A673 (cell line): ENCODE measurements around the gene SERPINA4. TPM values are rescaled to one million over a fixed set of nuclear protein-coding genes. Genes with fewer than 3 reads are reported as not detected.

Source experiments
- BruUV-seq: library from RNA; stranded (reverse); fragments of 400-500 nt; replicated peaks from 2 replicates; lab custom pipeline; 2021; lab: Mats Ljungman, UMichigan
- CTCF ChIA-PET: fragments of 300-600 bp; sonication (Branson Sonifier 250); formaldehyde crosslinking; loops from one replicate; lab custom pipeline; 2022; ENCODE audit warnings: antibody characterized with exemption; lab: Charles Lee
- POLR2A ChIA-PET: fragments of 300-600 bp; sonication (Branson Sonifier 250); formaldehyde crosslinking; loops from one replicate; lab custom pipeline; 2022; ENCODE audit warnings: antibody characterized with exemption; ENCODE audit not compliant: low non-redundant PET; lab: Charles Lee
- DNase-seq: peaks from one replicate; pipeline ENCODE4 v3.0.0-alpha.2; 2015; ENCODE audit warnings: low spot score
- H3K27ac ChIP-seq: fragments of 200-600 bp; sonication (generic); 2 replicates; pipeline ENCODE4 v1.5.1; 2016; ENCODE audit warnings: mixed run types, low read depth, mild to moderate bottlenecking, mixed read lengths, antibody characterized with exemption, low read length; ENCODE audit not compliant: poor library complexity, severe bottlenecking
- H3K27me3 ChIP-seq: fragments of 200-600 bp; sonication (generic); replicated peaks from 2 replicates; pipeline ENCODE4 v1.6.1; 2017; ENCODE audit warnings: mixed run types, low read depth, mild to moderate bottlenecking, mixed read lengths, antibody characterized with exemption, low read length; ENCODE audit not compliant: insufficient read depth, poor library complexity
- H3K36me3 ChIP-seq: fragments of 200-600 bp; sonication (generic); 2 replicates; pipeline ENCODE4 v1.6.1; 2016; ENCODE audit warnings: mixed run types, mild to moderate bottlenecking, mixed read lengths, antibody characterized with exemption, low read length; ENCODE audit not compliant: insufficient read depth, poor library complexity, severe bottlenecking
- H3K4me1 ChIP-seq: fragments of 200-600 bp; sonication (generic); 2 replicates; pipeline ENCODE4 v1.6.1; 2017; ENCODE audit warnings: mixed run types, mild to moderate bottlenecking, mixed read lengths, antibody characterized with exemption, low read length; ENCODE audit not compliant: insufficient read depth, poor library complexity, severe bottlenecking
- H3K4me3 ChIP-seq: fragments of 200-600 bp; sonication (generic); 2 replicates; pipeline ENCODE4 v1.5.1; 2016; ENCODE audit warnings: low read depth, mixed run types, mild to moderate bottlenecking, mixed read lengths, low read length; ENCODE audit not compliant: poor library complexity, severe bottlenecking
- H3K9me3 ChIP-seq: fragments of 200-600 bp; sonication (generic); 2 replicates; pipeline ENCODE4 v1.6.1; 2016; ENCODE audit warnings: mixed run types, low read depth, mild to moderate bottlenecking, mixed read lengths, antibody characterized with exemption, low read length; ENCODE audit not compliant: poor library complexity, severe bottlenecking
- EZH2 ChIP-seq: fragments of 200-600 bp; sonication (generic); IDR thresholded peaks from 2 replicates; pipeline ENCODE4 v1.6.1; 2017; ENCODE audit warnings: borderline replicate concordance, low read depth, mild to moderate bottlenecking, mixed read lengths, antibody characterized with exemption, low read length; ENCODE audit not compliant: poor library complexity, severe bottlenecking
- intact Hi-C: fragments of 100-400 bp; cut with micrococcal nuclease; formaldehyde crosslinking; loops from one replicate; pipeline ENCODE4 v1.10.0; 2022; ENCODE audit not compliant: unreplicated experiment
- total RNA-seq: library from RNA; stranded (reverse); gene quantifications from 2 replicates; pipeline ENCODE4 v1.2.3, GENCODE V29; 2021
- TF ChIP-seq, protein P1 (sequence below): fragments of 300-800, 200-600 bp; sonication (generic); conservative IDR thresholded peaks from 2 replicates; pipeline ENCODE4 v1.5.1; 2017; ENCODE audit warnings: low read depth, mild to moderate bottlenecking, antibody characterized with exemption, low read length, moderate library complexity, mixed read lengths

Gene SERPINA4
- total RNA-seq, 1 experiment from 2014 or later, result not detected

- H3K4me1 ChIP-seq, result no peaks in the 10 kb centered on the region
- H3K4me3 ChIP-seq, result no peak overlapping the region
- DNase-seq, result no peak
- H3K27ac ChIP-seq, result no peak overlapping the region
- BruUV-seq, result no TSS peak
- H3K9me3 ChIP-seq, result peaks cover 10% of the 10 kb centered on the region
- POLR2A ChIA-PET, result no interaction called here
- H3K36me3 ChIP-seq, result no peaks in the 10 kb centered on the region
- TF ChIP-seq EZH2, result no peak
- TF ChIP-seq, protein P1, sequence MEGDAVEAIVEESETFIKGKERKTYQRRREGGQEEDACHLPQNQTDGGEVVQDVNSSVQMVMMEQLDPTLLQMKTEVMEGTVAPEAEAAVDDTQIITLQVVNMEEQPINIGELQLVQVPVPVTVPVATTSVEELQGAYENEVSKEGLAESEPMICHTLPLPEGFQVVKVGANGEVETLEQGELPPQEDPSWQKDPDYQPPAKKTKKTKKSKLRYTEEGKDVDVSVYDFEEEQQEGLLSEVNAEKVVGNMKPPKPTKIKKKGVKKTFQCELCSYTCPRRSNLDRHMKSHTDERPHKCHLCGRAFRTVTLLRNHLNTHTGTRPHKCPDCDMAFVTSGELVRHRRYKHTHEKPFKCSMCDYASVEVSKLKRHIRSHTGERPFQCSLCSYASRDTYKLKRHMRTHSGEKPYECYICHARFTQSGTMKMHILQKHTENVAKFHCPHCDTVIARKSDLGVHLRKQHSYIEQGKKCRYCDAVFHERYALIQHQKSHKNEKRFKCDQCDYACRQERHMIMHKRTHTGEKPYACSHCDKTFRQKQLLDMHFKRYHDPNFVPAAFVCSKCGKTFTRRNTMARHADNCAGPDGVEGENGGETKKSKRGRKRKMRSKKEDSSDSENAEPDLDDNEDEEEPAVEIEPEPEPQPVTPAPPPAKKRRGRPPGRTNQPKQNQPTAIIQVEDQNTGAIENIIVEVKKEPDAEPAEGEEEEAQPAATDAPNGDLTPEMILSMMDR, result no peak
- CTCF ChIA-PET, result no interaction called here
- intact Hi-C loops, result no loop called here
- H3K27me3 ChIP-seq, result no peaks in the 10 kb centered on the region
Measured at GRCh38 chr14:94614802-94615201, 53.6 kb downstream of the SERPINA4 start.

DNA sequence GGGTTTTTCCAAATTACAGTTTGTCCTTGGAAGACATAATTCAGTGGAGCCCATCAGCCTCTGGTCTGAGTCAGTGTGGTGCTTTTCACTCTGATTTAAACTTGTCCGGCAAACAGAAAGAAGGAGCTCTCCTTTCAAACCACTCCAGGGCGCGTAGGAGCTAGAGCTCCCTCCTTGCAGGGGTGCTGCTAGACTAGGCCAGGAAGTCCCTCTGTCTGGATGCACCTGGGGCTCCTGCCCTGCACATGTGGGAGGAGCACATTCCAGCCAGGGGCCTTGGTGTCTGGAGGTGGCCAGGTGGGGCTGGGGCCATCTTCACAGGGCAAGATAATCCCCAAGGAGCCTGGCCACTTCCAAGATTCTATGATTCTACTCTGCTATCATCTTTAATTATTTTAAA lies 54.0 kb downstream of the SERPINA4 start:
- ChIA-PET CTCF (no interaction called here), POLR2A (no interaction called here)
- H3K36me3 ChIP-seq, result no peaks in the 10 kb centered on the region
- no peaks in the 10 kb centered on the region for H3K4me1 ChIP-seq
- no peak overlapping the region for H3K4me3 ChIP-seq
- no peak overlapping the region for H3K27ac ChIP-seq
- TF ChIP-seq EZH2, result no peak
- TF ChIP-seq, protein P1, result no peak
- BruUV-seq, result no TSS peak
- no peaks in the 10 kb centered on the region for H3K27me3 ChIP-seq
- H3K9me3 ChIP-seq, result peaks cover 10% of the 10 kb centered on the region
- intact Hi-C loops, result no loop called here
- no peak for DNase-seq

DNA sequence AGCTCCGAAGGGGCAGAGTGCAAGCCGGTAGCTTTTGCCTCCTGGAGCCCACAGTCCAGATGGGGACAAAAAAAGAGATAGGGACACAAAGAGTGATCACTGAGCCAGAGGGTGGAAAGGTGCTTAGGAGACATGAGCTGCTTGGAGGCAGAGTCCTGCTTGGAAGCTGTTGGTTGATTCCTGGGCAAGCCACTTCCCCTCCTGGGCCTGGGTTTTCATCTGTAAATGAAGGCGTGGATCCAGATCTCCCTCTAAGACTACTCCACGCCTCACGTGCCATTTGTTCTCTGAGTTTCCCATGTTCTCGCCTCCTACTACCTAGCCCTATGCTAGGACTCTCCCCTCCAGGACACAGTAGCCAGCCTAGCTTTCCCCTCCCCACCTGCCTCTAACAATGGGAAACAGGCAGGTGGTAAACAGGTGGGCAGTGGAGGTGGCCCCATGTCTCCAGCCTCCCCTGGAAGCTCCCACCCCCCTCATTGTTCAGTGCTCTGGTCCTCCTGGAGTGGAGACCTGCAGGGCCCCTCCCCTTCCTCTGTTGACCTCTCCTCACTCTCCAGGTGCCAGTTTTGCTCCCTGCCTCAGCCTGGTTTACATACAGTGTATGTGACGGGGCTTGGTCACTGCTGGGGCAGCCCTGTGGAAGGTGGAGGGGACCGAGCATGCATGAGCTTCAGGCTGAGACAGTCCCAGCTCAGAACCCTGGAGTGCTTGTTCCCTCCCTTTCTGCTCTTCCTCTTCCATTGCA lies 54.8 kb downstream of the SERPINA4 start:
- no peaks in the 10 kb centered on the region for H3K36me3 ChIP-seq
- intact Hi-C loops, result no loop called here
- H3K4me1 ChIP-seq, result no peaks in the 10 kb centered on the region
- no TSS peak for BruUV-seq
- H3K27me3 ChIP-seq, result no peaks in the 10 kb centered on the region
- H3K4me3 ChIP-seq, result no peak overlapping the region
- CTCF ChIA-PET, result interaction anchor here (0.7 kb wide), 1 partner anchor 483 kb away, joined by 7 read pairs; no protein-coding TSS in a partner anchor
- H3K9me3 ChIP-seq, result peaks cover 10% of the 10 kb centered on the region
- DNase-seq, result no peak
- no peak overlapping the region for H3K27ac ChIP-seq
- TF ChIP-seq, protein P1, result no peak
- TF ChIP-seq EZH2, result no peak
- POLR2A ChIA-PET, result no interaction called here
